PC-9 (cell line): ENCODE data around the gene AGAP1.

Experiments
- EZH2 ChIP-seq: fragments of 200-600 bp; sonication (generic); IDR thresholded peaks from 2 replicates; pipeline ENCODE4 v1.8.0; 2017; ENCODE audit warnings: antibody characterized with exemption, low read depth
- TF ChIP-seq, protein P1 (sequence below): fragments of 200-600 bp; sonication (generic); conservative IDR thresholded peaks from 2 replicates; pipeline ENCODE4 v1.6.1; 2017; ENCODE audit warnings: mixed run types, antibody characterized with exemption, mild to moderate bottlenecking, moderate library complexity

DNA sequence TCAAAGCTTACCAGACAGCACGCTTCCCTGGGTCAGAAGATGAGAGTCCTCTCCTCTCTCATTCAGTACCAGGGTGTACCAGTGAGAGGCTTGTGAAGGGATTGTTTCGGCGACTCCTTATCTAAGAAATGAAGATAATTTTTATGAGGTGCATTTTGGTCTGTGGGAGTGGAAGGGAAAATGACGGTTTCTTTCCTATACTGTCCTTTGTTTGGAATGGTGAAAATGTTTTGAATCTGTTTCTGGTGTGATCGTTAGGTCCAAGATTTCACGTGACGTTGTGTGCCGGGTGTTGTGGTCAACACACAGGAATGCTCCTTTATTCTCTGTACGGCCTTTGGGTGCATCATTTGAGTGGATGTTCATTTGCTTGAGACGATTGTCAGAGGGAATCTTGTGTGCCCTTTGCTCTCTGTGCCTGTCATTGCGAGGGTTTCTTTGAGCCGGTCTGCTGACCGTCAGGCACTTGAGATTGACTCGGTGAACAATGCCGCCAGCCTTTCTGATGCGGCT is 183.5 kb downstream of the AGAP1 start:
- TF ChIP-seq EZH2 = no peak
- TF ChIP-seq, protein P1, sequence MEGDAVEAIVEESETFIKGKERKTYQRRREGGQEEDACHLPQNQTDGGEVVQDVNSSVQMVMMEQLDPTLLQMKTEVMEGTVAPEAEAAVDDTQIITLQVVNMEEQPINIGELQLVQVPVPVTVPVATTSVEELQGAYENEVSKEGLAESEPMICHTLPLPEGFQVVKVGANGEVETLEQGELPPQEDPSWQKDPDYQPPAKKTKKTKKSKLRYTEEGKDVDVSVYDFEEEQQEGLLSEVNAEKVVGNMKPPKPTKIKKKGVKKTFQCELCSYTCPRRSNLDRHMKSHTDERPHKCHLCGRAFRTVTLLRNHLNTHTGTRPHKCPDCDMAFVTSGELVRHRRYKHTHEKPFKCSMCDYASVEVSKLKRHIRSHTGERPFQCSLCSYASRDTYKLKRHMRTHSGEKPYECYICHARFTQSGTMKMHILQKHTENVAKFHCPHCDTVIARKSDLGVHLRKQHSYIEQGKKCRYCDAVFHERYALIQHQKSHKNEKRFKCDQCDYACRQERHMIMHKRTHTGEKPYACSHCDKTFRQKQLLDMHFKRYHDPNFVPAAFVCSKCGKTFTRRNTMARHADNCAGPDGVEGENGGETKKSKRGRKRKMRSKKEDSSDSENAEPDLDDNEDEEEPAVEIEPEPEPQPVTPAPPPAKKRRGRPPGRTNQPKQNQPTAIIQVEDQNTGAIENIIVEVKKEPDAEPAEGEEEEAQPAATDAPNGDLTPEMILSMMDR = no peak
